Ureter (tissue), 1 donor: ENCODE data around the gene ACTL10. TPM values are rescaled to one million over a fixed set of nuclear protein-coding genes. Genes with fewer than 3 reads are reported as not detected.

ENCODE experiments used
- DNase-seq: peaks from one replicate; pipeline ENCODE4 v3.0.0-alpha.2; 2020; ENCODE audit warnings: low spot score
- total RNA-seq: library from RNA; stranded (reverse); gene quantifications from one replicate; pipeline ENCODE4 v1.2.4, GENCODE V29; 2023
- donor health status: DM: yes; HTN: yes; CAD: no.

The ACTL10 gene
- total RNA-seq, 1 donor from 2014 or later = 3.6 TPM

- DNase-seq = no peak
Measured at GRCh38 chr20:33649201-33649681, 17.5 kb upstream of the ACTL10 start.

- no peak for DNase-seq
Measured at GRCh38 chr20:33650111-33650752, 16.5 kb upstream of the ACTL10 start.

GRCh38 chr20:33650753-33651561 is 15.8 kb upstream of the ACTL10 start:
- no peak for DNase-seq

- no peak for DNase-seq
Measured at GRCh38 chr20:33651562-33652048, 15.1 kb upstream of the ACTL10 start.

GRCh38 chr20:33653218-33653899 is 13.4 kb upstream of the ACTL10 start:
- DNase-seq = no peak

GRCh38 chr20:33653900-33654596 is 12.7 kb upstream of the ACTL10 start:
- no peak for DNase-seq

- no peak for DNase-seq
Measured at GRCh38 chr20:33654680-33655161, 12.0 kb upstream of the ACTL10 start.

- DNase-seq = no peak
Measured at GRCh38 chr20:33655164-33655563, 11.6 kb upstream of the ACTL10 start.

- no peak for DNase-seq
Measured at GRCh38 chr20:33656010-33656782, 10.5 kb upstream of the ACTL10 start.

GRCh38 chr20:33656783-33657703 is 9.7 kb upstream of the ACTL10 start:
- DNase-seq = no peak

GRCh38 chr20:33657704-33658095 is 9.0 kb upstream of the ACTL10 start:
- DNase-seq = no peak

GRCh38 chr20:33658510-33658909 is 8.2 kb upstream of the ACTL10 start:
- no peak for DNase-seq

GRCh38 chr20:33658929-33659328 is 7.8 kb upstream of the ACTL10 start:
- DNase-seq = no peak

GRCh38 chr20:33659341-33660034 is 7.3 kb upstream of the ACTL10 start:
- DNase-seq = no peak

- no peak for DNase-seq
Measured at GRCh38 chr20:33660035-33660684, 6.6 kb upstream of the ACTL10 start.

GRCh38 chr20:33660685-33661058 is 6.1 kb upstream of the ACTL10 start:
- no peak for DNase-seq

GRCh38 chr20:33662172-33662571 is 4.6 kb upstream of the ACTL10 start, which contains the start of gene C20orf144:
C20orf144 (plus strand) TSS chr20:33662327; CDS start chr20:33662346, 19 bp downstream.
- no peak for DNase-seq
